GM18907 (cell line): ENCODE data around the gene BCL7B.
"Not testable (repeated sequence)": the region's sequence is repeated elsewhere in the genome, so short reads cannot be mapped to it uniquely, and the experiment has no call there.

Source experiments
- ATAC-seq: cut with Tn5 transposase; IDR thresholded peaks from one replicate; pipeline ENCODE4 v1.9.1; 2021; ENCODE audit warnings: mild to moderate bottlenecking, moderate library complexity; ENCODE audit not compliant: unreplicated experiment

The BCL7B gene

GRCh38 chr7:73504920-73505319, 52.6 kb downstream of the BCL7B start:
- ATAC-seq, result no peak

DNA sequence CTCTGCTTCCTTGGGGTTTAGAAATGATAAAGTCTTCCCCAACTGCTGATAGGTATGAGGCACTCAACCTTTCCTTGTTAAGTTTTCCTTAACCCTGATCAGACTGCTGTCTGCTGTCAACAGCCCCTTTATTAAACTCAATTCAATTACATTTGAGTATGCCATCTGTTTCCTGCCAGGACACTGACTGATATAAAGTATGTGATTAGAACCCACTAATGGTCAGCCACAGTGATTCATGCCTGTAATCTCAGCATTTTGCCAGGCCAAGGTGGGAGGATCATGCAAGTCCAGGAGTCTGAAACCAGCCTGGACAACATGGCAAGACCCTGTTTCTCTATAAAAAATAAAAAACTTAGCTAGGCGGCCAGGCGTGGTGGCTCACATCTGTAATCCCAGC, 53.5 kb downstream of the BCL7B start:
- ATAC-seq, result no peak

GRCh38 chr7:73503229-73503628, 54.3 kb downstream of the BCL7B start:
- no peak for ATAC-seq

DNA sequence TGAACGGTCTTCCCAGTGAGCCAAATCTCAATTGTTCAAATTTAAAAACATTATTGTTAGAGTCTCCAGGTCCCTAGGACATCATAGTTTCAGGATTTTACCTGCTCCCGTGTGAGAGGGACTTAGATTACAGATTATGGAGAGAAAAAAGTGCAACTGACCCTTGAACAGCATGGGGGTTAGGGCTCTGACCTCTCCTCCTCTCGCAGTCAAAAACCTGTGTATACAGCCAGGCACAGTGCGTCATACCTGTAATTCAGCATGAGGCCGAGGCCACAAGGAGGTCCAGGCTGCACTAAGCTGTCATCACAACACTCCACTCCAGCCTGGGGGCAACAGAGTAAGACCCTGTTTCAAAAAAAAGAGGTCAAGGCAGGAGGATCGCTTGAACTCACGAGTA, 60.9 kb downstream of the BCL7B start:
- no peak for ATAC-seq

- not testable (repeated sequence) for ATAC-seq
These were observed 62.0 kb downstream of the BCL7B start for GRCh38 chr7:73495507-73495906.

GRCh38 chr7:73489976-73490375, 67.5 kb downstream of the BCL7B start:
- no peak for ATAC-seq

DNA sequence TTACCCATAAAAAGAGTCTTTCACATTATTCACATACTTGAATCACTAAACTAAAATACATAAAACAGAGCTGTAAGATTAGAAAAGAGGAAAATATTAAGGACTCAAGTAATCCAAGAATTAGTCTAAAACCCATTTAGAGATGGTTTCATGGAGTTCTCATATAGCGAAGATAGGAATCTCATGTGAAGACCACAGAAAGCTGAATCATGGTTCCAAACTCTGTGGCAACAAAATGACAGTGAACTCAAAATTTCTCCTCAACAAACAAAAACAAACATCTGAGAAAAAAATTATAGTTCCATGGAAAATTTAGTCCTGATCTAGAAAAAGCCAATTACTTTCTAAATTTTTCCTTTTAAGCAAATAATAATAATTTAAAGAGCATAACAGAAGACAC, 70.0 kb downstream of the BCL7B start:
- no peak for ATAC-seq
